Measurements from ENCODE around the gene ASF1B. TPM values are rescaled to one million over a fixed set of nuclear protein-coding genes. Genes with fewer than 3 reads are reported as not detected.

ASF1B gene
- total and polyA plus RNA-seq, 2 donors from 2014 or later = 0.49 to 1.8 TPM

GRCh38 chr19:14113762-14114414 lies 22.5 kb downstream of the ASF1B start:
- intact Hi-C loops (cut with DNase I) = no loop called here
- Histone ChIP-seq H3K4me1 (ENCODE audit: control insufficient read depth in 2 of 3, insufficient read depth in 2 of 3, low read depth in 1 of 3, low read length in 3 of 3) (peaks cover 0 to 39% (median 27%) of the 10 kb centered on the region in 3 donors), H3K9ac (ENCODE audit: low read length in 3 of 3) (peak overlapping the region in 1 of 3 donors; percentile 58), H3K9me3 (ENCODE audit: control insufficient read depth in 2 of 3, insufficient read depth in 1 of 3, low read length in 3 of 3) (no peaks in the 10 kb centered on the region), H3K27me3 (ENCODE audit: control insufficient read depth, insufficient read depth, low read length) (no peaks in the 10 kb centered on the region), H3K36me3 (ENCODE audit: control insufficient read depth in 2 of 3, insufficient read depth in 3 of 3, low read length in 3 of 3) (no peaks in the 10 kb centered on the region), H3K27ac (ENCODE audit: low read depth in 2 of 2, low read length in 2 of 2) (peak overlapping the region; percentile 78 to 80), H3K4me3 (ENCODE audit: low read length in 3 of 3) (no peak overlapping the region)
- no peak for TF ChIP-seq CTCF (IDR thresholded peaks at IDR 0.05; ENCODE audit: borderline replicate concordance, extremely low read depth, insufficient read depth)
- DNase-seq (no peak), FAIRE-seq (no peak)

GRCh38 chr19:14112809-14113385 lies 23.5 kb downstream of the ASF1B start:
- intact Hi-C loops (cut with DNase I) = no loop called here
- H3K9me3 ChIP-seq (ENCODE audit: control insufficient read depth in 2 of 3, insufficient read depth in 1 of 3, low read length in 3 of 3) = no peaks in the 10 kb centered on the region
- peak overlapping the region in 1 of 3 donors; percentile 58 for H3K9ac ChIP-seq (ENCODE audit: low read length in 3 of 3)
- no peak for FAIRE-seq
- peaks cover 0 to 34% (median 20%) of the 10 kb centered on the region in 3 donors for H3K4me1 ChIP-seq (ENCODE audit: control insufficient read depth in 2 of 3, insufficient read depth in 2 of 3, low read depth in 1 of 3, low read length in 3 of 3)
- H3K27ac ChIP-seq (ENCODE audit: low read depth in 2 of 2, low read length in 2 of 2) = peak overlapping the region; percentile 78 to 80
- no peak for TF ChIP-seq CTCF (IDR thresholded peaks at IDR 0.05; ENCODE audit: borderline replicate concordance, extremely low read depth, insufficient read depth)
- peak overlapping the region in 1 of 3 donors; percentile 13 for H3K4me3 ChIP-seq (ENCODE audit: low read length in 3 of 3)
- peak in 2 of 5 donors; percentile 72 to 84 for DNase-seq
- H3K27me3 ChIP-seq (ENCODE audit: control insufficient read depth, insufficient read depth, low read length) = no peaks in the 10 kb centered on the region
- peaks cover 0 to 2% (median 0%) of the 10 kb centered on the region in 3 donors for H3K36me3 ChIP-seq (ENCODE audit: control insufficient read depth in 2 of 3, insufficient read depth in 3 of 3, low read length in 3 of 3)

- H3K4me3 ChIP-seq (ENCODE audit: low read length in 3 of 3) = peak overlapping the region in 1 of 3 donors; percentile 13
- peaks cover 0 to 35% (median 20%) of the 10 kb centered on the region in 3 donors for H3K4me1 ChIP-seq (ENCODE audit: control insufficient read depth in 2 of 3, insufficient read depth in 2 of 3, low read depth in 1 of 3, low read length in 3 of 3)
- no peak for FAIRE-seq
Measured at GRCh38 chr19:14112051-14112808, 24.2 kb downstream of the ASF1B start.

More at GRCh38 chr19:14112051-14112808, 24.2 kb downstream of the ASF1B start:
- no peak for DNase-seq
- Histone ChIP-seq H3K27me3 (ENCODE audit: control insufficient read depth, insufficient read depth, low read length) (no peaks in the 10 kb centered on the region), H3K27ac (ENCODE audit: low read depth in 2 of 2, low read length in 2 of 2) (peak overlapping the region; percentile 30 to 80), H3K9ac (ENCODE audit: low read length in 3 of 3) (peak overlapping the region in 2 of 3 donors; percentile 31 to 58), H3K9me3 (ENCODE audit: control insufficient read depth in 2 of 3, insufficient read depth in 1 of 3, low read length in 3 of 3) (no peaks in the 10 kb centered on the region), H3K36me3 (ENCODE audit: control insufficient read depth in 2 of 3, insufficient read depth in 3 of 3, low read length in 3 of 3) (peaks cover 0 to 2% (median 0%) of the 10 kb centered on the region in 3 donors)
- intact Hi-C loops (cut with DNase I) = no loop called here
- no peak for TF ChIP-seq CTCF (IDR thresholded peaks at IDR 0.05; ENCODE audit: borderline replicate concordance, extremely low read depth, insufficient read depth)

All from kidney (tissue), 14 donors.